ENCODE measurements around the gene GPR142. TPM values are rescaled to one million over a fixed set of nuclear protein-coding genes. Genes with fewer than 3 reads are reported as not detected.

The GPR142 gene
- not detected in 3 replicates for polyA plus RNA-seq
- not detected for polyA plus RNA-seq (2011; ENCODE audit: low read depth)
- polyA plus RNA-seq (2011; cell fraction: cytosol; rRNA removed) = not detected in 2 replicates
- not detected in 2 replicates for polyA plus RNA-seq (2011; cell fraction: nucleus; rRNA removed)
- not detected in 2 replicates for polyA plus RNA-seq (2012; ENCODE audit: low replicate concordance)
- not detected in 3 replicates for polyA minus RNA-seq
- polyA minus RNA-seq (2011; cell fraction: cytosol; rRNA and poly(A)+ RNA removed) = not detected
- polyA minus RNA-seq (2011; cell fraction: nucleus; rRNA and poly(A)+ RNA removed) = not detected in 2 replicates

DNA sequence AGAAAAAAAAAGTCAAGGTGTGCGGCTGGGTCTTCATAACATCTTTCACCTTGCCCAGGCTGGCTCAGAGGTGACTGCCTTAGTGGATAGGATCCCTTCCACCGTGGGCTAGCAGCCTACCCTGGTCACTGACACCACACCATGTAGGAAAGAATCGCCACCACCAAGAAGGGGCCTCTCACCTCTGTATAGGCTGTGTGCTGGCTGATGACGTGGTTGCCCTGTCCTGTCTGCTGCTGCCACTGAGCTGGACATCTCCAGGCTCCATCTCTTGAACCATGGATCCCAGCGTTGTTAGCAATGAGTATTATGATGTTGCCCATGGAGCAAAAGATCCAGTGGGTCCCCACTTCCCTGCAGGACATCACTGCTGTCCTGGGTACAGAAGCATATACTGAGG is at the start of gene GPR142:
Gene GPR142 (plus strand): TSS at position 301 of the 400 bp plus-strand sequence. CDS start 2,035 bp downstream, outside the sequence.
- Histone ChIP-seq H3K4me3 (ENCODE audit: control insufficient read depth in 2 of 3, extremely low read depth in 1 of 3, insufficient read depth in 2 of 3, low read depth in 1 of 3, low read length in 3 of 3) (no peak within 1 kb of the TSS), H3K4me2 (ENCODE audit: control insufficient read depth, extremely low read depth, insufficient read depth, low read depth, low read length) (no peak within 1 kb of the TSS), H3K9ac (ENCODE audit: control insufficient read depth, extremely low read depth, insufficient read depth, low read length) (no peak within 1 kb of the TSS), H2AFZ (ENCODE audit: control insufficient read depth, low read length) (no peak within 1 kb of the TSS), H3K79me2 (ENCODE audit: control insufficient read depth, insufficient read depth, low read length) (no peaks in the 10 kb centered on the region), H3K27ac (ENCODE audit: control insufficient read depth, insufficient read depth, low read length) (no peak within 1 kb of the TSS), H3K9me3 (ENCODE audit: control insufficient read depth, low read depth, low read length) (no peaks in the 10 kb centered on the region), H4K20me1 (ENCODE audit: control insufficient read depth, extremely low read depth, insufficient read depth, low read length) (peaks cover 3% of the 10 kb centered on the region), H3K27me3 (ENCODE audit: control insufficient read depth, extremely low read depth, insufficient read depth, low read length) (peaks cover 28% of the 10 kb centered on the region), H3K9me1 (ENCODE audit: control insufficient read depth, extremely low read depth, insufficient read depth, low read length) (no peaks in the 10 kb centered on the region), H3K36me3 (ENCODE audit: control insufficient read depth in 2 of 2, extremely low read depth in 1 of 2, insufficient read depth in 2 of 2, low read length in 2 of 2) (no peaks in the 10 kb centered on the region), H3K4me1 (ENCODE audit: control insufficient read depth, extremely low read depth, insufficient read depth, low read length) (peaks cover 4% of the 10 kb centered on the region)
- TF ChIP-seq EZH2 (IDR thresholded peaks at IDR 0.05; ENCODE audit: low read length) = no peak
- TF ChIP-seq, protein P1, sequence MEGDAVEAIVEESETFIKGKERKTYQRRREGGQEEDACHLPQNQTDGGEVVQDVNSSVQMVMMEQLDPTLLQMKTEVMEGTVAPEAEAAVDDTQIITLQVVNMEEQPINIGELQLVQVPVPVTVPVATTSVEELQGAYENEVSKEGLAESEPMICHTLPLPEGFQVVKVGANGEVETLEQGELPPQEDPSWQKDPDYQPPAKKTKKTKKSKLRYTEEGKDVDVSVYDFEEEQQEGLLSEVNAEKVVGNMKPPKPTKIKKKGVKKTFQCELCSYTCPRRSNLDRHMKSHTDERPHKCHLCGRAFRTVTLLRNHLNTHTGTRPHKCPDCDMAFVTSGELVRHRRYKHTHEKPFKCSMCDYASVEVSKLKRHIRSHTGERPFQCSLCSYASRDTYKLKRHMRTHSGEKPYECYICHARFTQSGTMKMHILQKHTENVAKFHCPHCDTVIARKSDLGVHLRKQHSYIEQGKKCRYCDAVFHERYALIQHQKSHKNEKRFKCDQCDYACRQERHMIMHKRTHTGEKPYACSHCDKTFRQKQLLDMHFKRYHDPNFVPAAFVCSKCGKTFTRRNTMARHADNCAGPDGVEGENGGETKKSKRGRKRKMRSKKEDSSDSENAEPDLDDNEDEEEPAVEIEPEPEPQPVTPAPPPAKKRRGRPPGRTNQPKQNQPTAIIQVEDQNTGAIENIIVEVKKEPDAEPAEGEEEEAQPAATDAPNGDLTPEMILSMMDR (optimal IDR thresholded peaks at IDR 0.05 in 1 of 3, IDR thresholded peaks at IDR 0.05 in 1 of 3, conservative IDR thresholded peaks at IDR 0.05 in 1 of 3; ENCODE audit: extremely low read depth in 1 of 3, insufficient read depth in 2 of 3, low read length in 3 of 3) = no peak
- DNase-seq (ENCODE audit: low read depth, low spot score) = no peak
- FAIRE-seq = no peak
- dilution Hi-C loops (cut with MboI; ENCODE audit: extremely low pct_ligation_motif_present, low sequenced_read_pairs) = no loop called here

DNA sequence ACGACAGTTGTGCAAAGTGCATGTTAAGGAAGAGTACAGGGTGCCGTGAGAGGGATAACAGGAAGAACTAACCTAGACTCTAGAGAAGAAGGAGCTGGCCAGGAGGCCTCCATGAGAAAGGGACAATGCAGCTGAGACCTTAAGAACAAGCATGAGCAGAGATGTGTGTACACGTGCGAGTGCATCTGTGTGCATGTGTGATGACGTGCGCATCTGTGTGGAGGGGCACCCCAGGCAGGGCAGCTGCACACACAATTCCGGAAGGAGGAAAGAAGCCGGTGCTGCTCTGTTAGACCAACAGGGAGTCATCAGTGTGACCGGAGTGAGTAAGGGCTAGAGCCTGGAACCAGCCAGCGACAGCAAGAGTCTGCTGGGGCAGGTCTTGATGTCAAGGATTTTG is 48.9 kb upstream of the GPR142 start:
- H3K27me3 ChIP-seq (ENCODE audit: control insufficient read depth, extremely low read depth, insufficient read depth, low read length) = peaks cover 4% of the 10 kb centered on the region
- no peak for FAIRE-seq

More for the DNA sequence above, 48.9 kb upstream of the GPR142 start:
- no peaks in the 10 kb centered on the region for H3K9me3 ChIP-seq (ENCODE audit: control insufficient read depth, low read depth, low read length)
- no peak overlapping the region for H2AFZ ChIP-seq (ENCODE audit: control insufficient read depth, low read length)
- H3K9ac ChIP-seq (ENCODE audit: control insufficient read depth, extremely low read depth, insufficient read depth, low read length) = no peak overlapping the region
- no peaks in the 10 kb centered on the region for H3K9me1 ChIP-seq (ENCODE audit: control insufficient read depth, extremely low read depth, insufficient read depth, low read length)
- no peaks in the 10 kb centered on the region for H3K4me1 ChIP-seq (ENCODE audit: control insufficient read depth, extremely low read depth, insufficient read depth, low read length)
- no peak for DNase-seq (ENCODE audit: low read depth, low spot score)
- no peaks in the 10 kb centered on the region for H4K20me1 ChIP-seq (ENCODE audit: control insufficient read depth, extremely low read depth, insufficient read depth, low read length)
- H3K27ac ChIP-seq (ENCODE audit: control insufficient read depth, insufficient read depth, low read length) = no peak overlapping the region
- no peaks in the 10 kb centered on the region for H3K36me3 ChIP-seq (ENCODE audit: control insufficient read depth in 2 of 2, extremely low read depth in 1 of 2, insufficient read depth in 2 of 2, low read length in 2 of 2)
- H3K4me3 ChIP-seq (ENCODE audit: control insufficient read depth in 2 of 3, extremely low read depth in 1 of 3, insufficient read depth in 2 of 3, low read depth in 1 of 3, low read length in 3 of 3) = no peak overlapping the region
- no peak overlapping the region for H3K4me2 ChIP-seq (ENCODE audit: control insufficient read depth, extremely low read depth, insufficient read depth, low read depth, low read length)
- TF ChIP-seq, protein P1 (optimal IDR thresholded peaks at IDR 0.05 in 1 of 3, IDR thresholded peaks at IDR 0.05 in 1 of 3, conservative IDR thresholded peaks at IDR 0.05 in 1 of 3; ENCODE audit: extremely low read depth in 1 of 3, insufficient read depth in 2 of 3, low read length in 3 of 3) = no peak
- TF ChIP-seq EZH2 (IDR thresholded peaks at IDR 0.05; ENCODE audit: low read length) = no peak
- dilution Hi-C loops (cut with MboI; ENCODE audit: extremely low pct_ligation_motif_present, low sequenced_read_pairs) = no loop called here
- no peaks in the 10 kb centered on the region for H3K79me2 ChIP-seq (ENCODE audit: control insufficient read depth, insufficient read depth, low read length)

Data from keratinocyte (primary cell).